Right atrium auricular region (tissue), 2 donors: ENCODE measurements around the gene CACNA2D2. TPM values are rescaled to one million over a fixed set of nuclear protein-coding genes. Genes with fewer than 3 reads are reported as not detected.

Experiments
- DNase-seq: peaks from one replicate; pipeline ENCODE4 v3.0.0-alpha.2; 2019; ENCODE audit warnings: low spot score
- H3K27ac ChIP-seq, 2 donors: fragments of 200-600 bp; sonication (generic); 1 replicate in 1 of 2; 2 replicates in 1 of 2; pipeline ENCODE4 v1.5.1; 2016 to 2019
- H3K27me3 ChIP-seq, 2 donors: fragments of 200-600 bp; sonication (generic); one replicate each; pipeline versions ENCODE4 v1.5.1 to v1.6.0; 2017 to 2019
- H3K36me3 ChIP-seq: fragments of 200-600 bp; sonication (generic); one replicate; pipeline ENCODE4 v1.5.1; 2016
- H3K4me1 ChIP-seq, 2 donors: fragments of 200-600 bp; sonication (generic); one replicate each; pipeline versions ENCODE4 v1.5.1 to v1.6.0; 2017 to 2019
- H3K4me3 ChIP-seq, 2 donors: fragments of 200-600 bp; sonication (generic); 1 replicate in 1 of 2; 2 replicates in 1 of 2; pipeline ENCODE4 v1.5.1; 2017 to 2019; ENCODE audit warnings: mild to moderate bottlenecking in 1 of 2, moderate library complexity in 1 of 2
- H3K9me3 ChIP-seq, 2 donors: fragments of 200-600 bp; sonication (generic); one replicate each; pipeline ENCODE4 v1.5.1; 2019
- CTCF ChIP-seq, 2 donors: fragments of 200-600 bp; sonication (generic); IDR thresholded peaks; one replicate each; pipeline ENCODE4 v1.5.1; 2019; ENCODE audit warnings: antibody characterized with exemption in 2 of 2
- total RNA-seq, 2 donors: library from RNA; depleted of rRNA; stranded (reverse); fragments of >200 nt; gene quantifications; one replicate each; pipeline ENCODE4 v1.1.0, GENCODE V29; 2016

Gene CACNA2D2
- total RNA-seq, 2 donors from 2014 or later, result 3.7 to 6.2 TPM

- Histone ChIP-seq H3K27ac (no peak overlapping the region), H3K4me1 (no peaks in the 10 kb centered on the region), H3K4me3 (no peak overlapping the region), H3K9me3 (no peaks in the 10 kb centered on the region), H3K36me3 (no peaks in the 10 kb centered on the region), H3K27me3 (no peaks in the 10 kb centered on the region)
- DNase-seq, result no peak
- no peak for TF ChIP-seq CTCF (IDR thresholded peaks at IDR 0.05)
Measured at GRCh38 chr3:50531201-50531600, 27.8 kb upstream of the CACNA2D2 start.

GRCh38 chr3:50530001-50530970, 26.9 kb upstream of the CACNA2D2 start:
- TF ChIP-seq CTCF (IDR thresholded peaks at IDR 0.05), result no peak
- Histone ChIP-seq H3K9me3 (no peaks in the 10 kb centered on the region), H3K27ac (no peak overlapping the region), H3K4me3 (no peak overlapping the region), H3K27me3 (no peaks in the 10 kb centered on the region), H3K4me1 (no peaks in the 10 kb centered on the region), H3K36me3 (no peaks in the 10 kb centered on the region)
- no peak for DNase-seq

GRCh38 chr3:50525987-50526386, 22.6 kb upstream of the CACNA2D2 start:
- no peak for TF ChIP-seq CTCF (IDR thresholded peaks at IDR 0.05)
- no peak for DNase-seq

GRCh38 chr3:50525191-50525910, 21.9 kb upstream of the CACNA2D2 start:
- Histone ChIP-seq H3K9me3 (no peaks in the 10 kb centered on the region), H3K4me1 (no peaks in the 10 kb centered on the region), H3K27me3 (no peaks in the 10 kb centered on the region), H3K36me3 (no peaks in the 10 kb centered on the region), H3K4me3 (no peak overlapping the region), H3K27ac (no peak overlapping the region)
- DNase-seq, result no peak
- TF ChIP-seq CTCF (IDR thresholded peaks at IDR 0.05), result no peak

More at GRCh38 chr3:50525987-50526386, 22.6 kb upstream of the CACNA2D2 start:
- H3K4me1 ChIP-seq, result no peaks in the 10 kb centered on the region
- H3K27me3 ChIP-seq, result no peaks in the 10 kb centered on the region
- no peaks in the 10 kb centered on the region for H3K9me3 ChIP-seq
- H3K4me3 ChIP-seq, result no peak overlapping the region
- H3K36me3 ChIP-seq, result no peaks in the 10 kb centered on the region
- no peak overlapping the region for H3K27ac ChIP-seq

GRCh38 chr3:50524746-50525145, 21.3 kb upstream of the CACNA2D2 start:
- TF ChIP-seq CTCF (IDR thresholded peaks at IDR 0.05), result no peak
- Histone ChIP-seq H3K27ac (no peak overlapping the region), H3K9me3 (no peaks in the 10 kb centered on the region), H3K4me3 (no peak overlapping the region), H3K4me1 (no peaks in the 10 kb centered on the region), H3K27me3 (no peaks in the 10 kb centered on the region), H3K36me3 (no peaks in the 10 kb centered on the region)
- DNase-seq, result no peak
